Measurements from ENCODE around the gene TRPM4. TPM values are rescaled to one million over a fixed set of nuclear protein-coding genes. Genes with fewer than 3 reads are reported as not detected.

Gene TRPM4
- polyA plus RNA-seq, 1 of the 3 experiments (the other 2 are of a cell fraction): 20.6 TPM

DNA sequence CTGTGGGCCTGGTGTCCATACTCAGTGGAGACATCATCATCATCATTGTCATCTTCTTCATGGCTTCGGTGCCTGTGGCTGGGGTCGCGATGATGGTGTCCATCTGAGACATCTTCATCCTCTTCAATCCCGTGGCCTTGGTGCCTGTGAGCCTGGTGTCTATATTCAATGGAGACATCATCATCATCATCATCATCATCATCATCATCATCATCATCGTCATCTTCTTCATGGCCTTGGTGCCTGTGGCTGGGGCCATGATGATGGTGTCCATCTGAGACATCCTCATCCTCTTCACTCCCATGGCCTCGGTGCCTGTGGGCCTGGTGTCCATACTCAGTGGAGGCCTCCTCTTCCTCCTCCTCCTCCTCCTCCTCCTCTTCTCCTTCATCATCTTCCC lies 3.3 kb upstream of the TRPM4 start:
- Histone ChIP-seq H4K20me1 (ENCODE audit: insufficient read depth) (no peaks in the 10 kb centered on the region), H3K4me1 (ENCODE audit: control insufficient read depth in 1 of 2, insufficient read depth in 2 of 2, low read depth in 1 of 2, low read length in 1 of 2) (peaks cover 0 to 19% of the 10 kb centered on the region in 2 experiments; a peak in 1 of 4 replicates), H3K9me2 (no peaks in the 10 kb centered on the region), H3K9me3 (no peaks in the 10 kb centered on the region), H3K79me2 (ENCODE audit: insufficient read depth) (peaks cover 16% of the 10 kb centered on the region), H3K27ac (ENCODE audit: low read depth in 2 of 2, low read length in 1 of 2) (no peak overlapping the region), H2AFZ (ENCODE audit: low read depth) (no peak overlapping the region), H3K27me3 (ENCODE audit: insufficient read depth) (no peaks in the 10 kb centered on the region), H3K9ac (no peak overlapping the region), H3K4me2 (no peak overlapping the region), H3K4me3 (ENCODE audit: low read depth in 2 of 2, low read length in 1 of 2) (no peak overlapping the region), H3K36me3 (replicated peaks in 1 of 2; ENCODE audit: control insufficient read depth in 1 of 2, insufficient read depth in 2 of 2, low read length in 1 of 2) (no peaks in the 10 kb centered on the region), H3F3A (replicated peaks; ENCODE audit: insufficient read depth) (peaks cover 12% of the 10 kb centered on the region)
- POLR2A ChIA-PET: no interaction called here
- no peak for DNase-seq
- TF ChIP-seq EP300 (IDR thresholded peaks at IDR 0.05; ENCODE audit: borderline replicate concordance in 1 of 2, low read depth in 1 of 2, low read length in 1 of 2) (no peak), FOXM1 (IDR thresholded peaks at IDR 0.05; ENCODE audit: low read depth) (no peak), RFX5 (IDR thresholded peaks at IDR 0.05; ENCODE audit: low read length) (no peak), EZH2phosphoT487 (IDR thresholded peaks at IDR 0.05; ENCODE audit: borderline replicate concordance, low read depth) (no peak), GATA2 (CRISPR knock-in tag; IDR thresholded peaks at IDR 0.05) (no peak), MXI1 (IDR thresholded peaks at IDR 0.05; ENCODE audit: low read depth, low read length) (no peak), CHD2 (IDR thresholded peaks at IDR 0.05; ENCODE audit: low read length, partially characterized antibody) (no peak), YY1 (IDR thresholded peaks at IDR 0.05; ENCODE audit: low read depth) (no peak), FOXJ3 (CRISPR knock-in tag; IDR thresholded peaks at IDR 0.05) (no peak), ELF1 (IDR thresholded peaks at IDR 0.05) (no peak), SMC3 (IDR thresholded peaks at IDR 0.05; ENCODE audit: low read depth, low read length) (no peak), RCOR1 (IDR thresholded peaks at IDR 0.05; ENCODE audit: low read length) (no peak), TEAD4 (IDR thresholded peaks at IDR 0.05; ENCODE audit: borderline replicate concordance, insufficient read depth) (no peak), GABPA (IDR thresholded peaks at IDR 0.05; ENCODE audit: low read depth) (no peak)
- TF ChIP-seq, protein P1, sequence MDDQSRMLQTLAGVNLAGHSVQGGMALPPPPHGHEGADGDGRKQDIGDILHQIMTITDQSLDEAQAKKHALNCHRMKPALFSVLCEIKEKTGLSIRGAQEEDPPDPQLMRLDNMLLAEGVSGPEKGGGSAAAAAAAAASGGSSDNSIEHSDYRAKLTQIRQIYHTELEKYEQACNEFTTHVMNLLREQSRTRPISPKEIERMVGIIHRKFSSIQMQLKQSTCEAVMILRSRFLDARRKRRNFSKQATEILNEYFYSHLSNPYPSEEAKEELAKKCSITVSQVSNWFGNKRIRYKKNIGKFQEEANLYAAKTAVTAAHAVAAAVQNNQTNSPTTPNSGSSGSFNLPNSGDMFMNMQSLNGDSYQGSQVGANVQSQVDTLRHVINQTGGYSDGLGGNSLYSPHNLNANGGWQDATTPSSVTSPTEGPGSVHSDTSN (IDR thresholded peaks at IDR 0.05): no peak
- TF ChIP-seq, protein P2, sequence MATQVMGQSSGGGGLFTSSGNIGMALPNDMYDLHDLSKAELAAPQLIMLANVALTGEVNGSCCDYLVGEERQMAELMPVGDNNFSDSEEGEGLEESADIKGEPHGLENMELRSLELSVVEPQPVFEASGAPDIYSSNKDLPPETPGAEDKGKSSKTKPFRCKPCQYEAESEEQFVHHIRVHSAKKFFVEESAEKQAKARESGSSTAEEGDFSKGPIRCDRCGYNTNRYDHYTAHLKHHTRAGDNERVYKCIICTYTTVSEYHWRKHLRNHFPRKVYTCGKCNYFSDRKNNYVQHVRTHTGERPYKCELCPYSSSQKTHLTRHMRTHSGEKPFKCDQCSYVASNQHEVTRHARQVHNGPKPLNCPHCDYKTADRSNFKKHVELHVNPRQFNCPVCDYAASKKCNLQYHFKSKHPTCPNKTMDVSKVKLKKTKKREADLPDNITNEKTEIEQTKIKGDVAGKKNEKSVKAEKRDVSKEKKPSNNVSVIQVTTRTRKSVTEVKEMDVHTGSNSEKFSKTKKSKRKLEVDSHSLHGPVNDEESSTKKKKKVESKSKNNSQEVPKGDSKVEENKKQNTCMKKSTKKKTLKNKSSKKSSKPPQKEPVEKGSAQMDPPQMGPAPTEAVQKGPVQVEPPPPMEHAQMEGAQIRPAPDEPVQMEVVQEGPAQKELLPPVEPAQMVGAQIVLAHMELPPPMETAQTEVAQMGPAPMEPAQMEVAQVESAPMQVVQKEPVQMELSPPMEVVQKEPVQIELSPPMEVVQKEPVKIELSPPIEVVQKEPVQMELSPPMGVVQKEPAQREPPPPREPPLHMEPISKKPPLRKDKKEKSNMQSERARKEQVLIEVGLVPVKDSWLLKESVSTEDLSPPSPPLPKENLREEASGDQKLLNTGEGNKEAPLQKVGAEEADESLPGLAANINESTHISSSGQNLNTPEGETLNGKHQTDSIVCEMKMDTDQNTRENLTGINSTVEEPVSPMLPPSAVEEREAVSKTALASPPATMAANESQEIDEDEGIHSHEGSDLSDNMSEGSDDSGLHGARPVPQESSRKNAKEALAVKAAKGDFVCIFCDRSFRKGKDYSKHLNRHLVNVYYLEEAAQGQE (IDR thresholded peaks at IDR 0.05; ENCODE audit: low read depth, low read length): no peak
- TF ChIP-seq, protein P3, sequence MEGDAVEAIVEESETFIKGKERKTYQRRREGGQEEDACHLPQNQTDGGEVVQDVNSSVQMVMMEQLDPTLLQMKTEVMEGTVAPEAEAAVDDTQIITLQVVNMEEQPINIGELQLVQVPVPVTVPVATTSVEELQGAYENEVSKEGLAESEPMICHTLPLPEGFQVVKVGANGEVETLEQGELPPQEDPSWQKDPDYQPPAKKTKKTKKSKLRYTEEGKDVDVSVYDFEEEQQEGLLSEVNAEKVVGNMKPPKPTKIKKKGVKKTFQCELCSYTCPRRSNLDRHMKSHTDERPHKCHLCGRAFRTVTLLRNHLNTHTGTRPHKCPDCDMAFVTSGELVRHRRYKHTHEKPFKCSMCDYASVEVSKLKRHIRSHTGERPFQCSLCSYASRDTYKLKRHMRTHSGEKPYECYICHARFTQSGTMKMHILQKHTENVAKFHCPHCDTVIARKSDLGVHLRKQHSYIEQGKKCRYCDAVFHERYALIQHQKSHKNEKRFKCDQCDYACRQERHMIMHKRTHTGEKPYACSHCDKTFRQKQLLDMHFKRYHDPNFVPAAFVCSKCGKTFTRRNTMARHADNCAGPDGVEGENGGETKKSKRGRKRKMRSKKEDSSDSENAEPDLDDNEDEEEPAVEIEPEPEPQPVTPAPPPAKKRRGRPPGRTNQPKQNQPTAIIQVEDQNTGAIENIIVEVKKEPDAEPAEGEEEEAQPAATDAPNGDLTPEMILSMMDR (IDR thresholded peaks at IDR 0.05): no peak
- TF ChIP-seq, protein P4, sequence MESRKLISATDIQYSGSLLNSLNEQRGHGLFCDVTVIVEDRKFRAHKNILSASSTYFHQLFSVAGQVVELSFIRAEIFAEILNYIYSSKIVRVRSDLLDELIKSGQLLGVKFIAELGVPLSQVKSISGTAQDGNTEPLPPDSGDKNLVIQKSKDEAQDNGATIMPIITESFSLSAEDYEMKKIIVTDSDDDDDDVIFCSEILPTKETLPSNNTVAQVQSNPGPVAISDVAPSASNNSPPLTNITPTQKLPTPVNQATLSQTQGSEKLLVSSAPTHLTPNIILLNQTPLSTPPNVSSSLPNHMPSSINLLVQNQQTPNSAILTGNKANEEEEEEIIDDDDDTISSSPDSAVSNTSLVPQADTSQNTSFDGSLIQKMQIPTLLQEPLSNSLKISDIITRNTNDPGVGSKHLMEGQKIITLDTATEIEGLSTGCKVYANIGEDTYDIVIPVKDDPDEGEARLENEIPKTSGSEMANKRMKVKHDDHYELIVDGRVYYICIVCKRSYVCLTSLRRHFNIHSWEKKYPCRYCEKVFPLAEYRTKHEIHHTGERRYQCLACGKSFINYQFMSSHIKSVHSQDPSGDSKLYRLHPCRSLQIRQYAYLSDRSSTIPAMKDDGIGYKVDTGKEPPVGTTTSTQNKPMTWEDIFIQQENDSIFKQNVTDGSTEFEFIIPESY (IDR thresholded peaks at IDR 0.05; ENCODE audit: borderline replicate concordance, low read depth): no peak
- TF ChIP-seq, protein P5, sequence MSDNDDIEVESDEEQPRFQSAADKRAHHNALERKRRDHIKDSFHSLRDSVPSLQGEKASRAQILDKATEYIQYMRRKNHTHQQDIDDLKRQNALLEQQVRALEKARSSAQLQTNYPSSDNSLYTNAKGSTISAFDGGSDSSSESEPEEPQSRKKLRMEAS (IDR thresholded peaks at IDR 0.05; ENCODE audit: low read depth): no peak
- TF ChIP-seq, protein P6, sequence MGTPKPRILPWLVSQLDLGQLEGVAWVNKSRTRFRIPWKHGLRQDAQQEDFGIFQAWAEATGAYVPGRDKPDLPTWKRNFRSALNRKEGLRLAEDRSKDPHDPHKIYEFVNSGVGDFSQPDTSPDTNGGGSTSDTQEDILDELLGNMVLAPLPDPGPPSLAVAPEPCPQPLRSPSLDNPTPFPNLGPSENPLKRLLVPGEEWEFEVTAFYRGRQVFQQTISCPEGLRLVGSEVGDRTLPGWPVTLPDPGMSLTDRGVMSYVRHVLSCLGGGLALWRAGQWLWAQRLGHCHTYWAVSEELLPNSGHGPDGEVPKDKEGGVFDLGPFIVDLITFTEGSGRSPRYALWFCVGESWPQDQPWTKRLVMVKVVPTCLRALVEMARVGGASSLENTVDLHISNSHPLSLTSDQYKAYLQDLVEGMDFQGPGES (IDR thresholded peaks at IDR 0.05; ENCODE audit: low read depth, low read length): no peak
- WGBS (ENCODE audit: low lambda C conversion rate): 82% methylated on average over 6 of the region's 6 CpGs
- CTCF ChIA-PET: interaction anchor here (0.9 to 1.4 kb wide), 4 partner anchors 27 to 80 kb away, joined by 3 read pairs; no protein-coding TSS in a partner anchor

Data from SK-N-SH (cell line).